HepG2 (cell line): Measurements from ENCODE around the gene RYK. TPM values are rescaled to one million over a fixed set of nuclear protein-coding genes. Genes with fewer than 3 reads are reported as not detected.

Source experiments
- ATAC-seq: fragments of 200-7000 bp; cut with Tn5 transposase; 3 replicates; pipeline ENCODE4 v1.9.1; 2020; ENCODE audit warnings: mild to moderate bottlenecking, moderate library complexity
- BruUV-seq: library from RNA; stranded (reverse); fragments of 400-500 nt; replicated peaks from 2 replicates; lab custom pipeline; 2021; lab: Mats Ljungman, UMichigan
- CTCF ChIA-PET: fragments of 300-600 bp; formaldehyde crosslinking; extraction: SDS; loops from one replicate; lab custom pipeline; 2021; ENCODE audit warnings: low total read pairs, inconsistent platforms, low intra/inter-chr PET ratio; lab: Yijun Ruan, JAX
- POLR2A ChIA-PET: fragments of 350-600 bp; sonication (Branson Sonifier 250); formaldehyde crosslinking; loops from one replicate; lab custom pipeline; 2020; ENCODE audit warnings: antibody characterized with exemption, inconsistent platforms; lab: Yijun Ruan, JAX
- DNase-seq: peaks from one replicate; pipeline ENCODE4 v3.0.0-alpha.2; 2015; ENCODE audit warnings: low spot score
- FAIRE-seq: peaks from 3 replicates; lab custom pipeline; 2011; peaks lifted over from hg19 to GRCh38; lab: Jason Lieb, UNC
- H2AFZ ChIP-seq: one replicate; pipeline ENCODE4 v1.6.1; 2011; ENCODE audit warnings: low read length, inconsistent platforms
- H3K27ac ChIP-seq: fragments of 300-600 bp; 3 replicates; pipeline ENCODE4 v1.8.0; 2011; ENCODE audit warnings: mixed run types, mild to moderate bottlenecking, mixed read lengths, low read length, inconsistent platforms; ENCODE audit not compliant: insufficient read depth; ENCODE audit errors: extremely low read length
- H3K27me3 ChIP-seq, 2 experiments: fragments of 200-600 bp in 1 of 2; 2 replicates in 1 of 2; 3 replicates in 1 of 2; pipeline versions ENCODE4 v1.6.0 to v1.8.0; 2011; ENCODE audit warnings: low read length in 2 of 2, mild to moderate bottlenecking in 2 of 2, moderate library complexity in 2 of 2, inconsistent platforms in 1 of 2; ENCODE audit not compliant: insufficient read depth in 2 of 2, control insufficient read depth in 1 of 2
- H3K36me3 ChIP-seq, 2 experiments: fragments of 200-600 bp in 1 of 2; replicated peaks in 1 of 2; 2 replicates in 1 of 2; 3 replicates in 1 of 2; pipeline versions ENCODE4 v1.5.1 to v1.8.0; 2011; ENCODE audit warnings: low read length in 2 of 2, inconsistent platforms in 1 of 2; ENCODE audit not compliant: insufficient read depth in 2 of 2, control insufficient read depth in 1 of 2
- H3K4me1 ChIP-seq: 2 replicates; pipeline ENCODE4 v1.5.1; 2012; ENCODE audit warnings: low read length, inconsistent platforms; ENCODE audit not compliant: insufficient read depth
- H3K4me2 ChIP-seq: 2 replicates; pipeline ENCODE4 v1.6.0; 2011; ENCODE audit warnings: low read depth, low read length, inconsistent platforms
- H3K4me3 ChIP-seq, 3 experiments: fragments of 200-600 bp in 1 of 3; sonication (generic), shearing (Covaris generic) in 1 of 3; replicated peaks in 1 of 3; 2 replicates each; pipeline ENCODE4 v1.5.1; 2011 to 2016; ENCODE audit warnings: low read length in 3 of 3, inconsistent platforms in 2 of 3, low read depth in 2 of 3, mild to moderate bottlenecking in 2 of 3, control low read depth in 1 of 3, mixed read lengths in 1 of 3; ENCODE audit not compliant: insufficient read depth in 1 of 3
- H3K79me2 ChIP-seq: one replicate; pipeline ENCODE4 v1.6.1; 2011; ENCODE audit warnings: low read length, inconsistent platforms; ENCODE audit not compliant: insufficient read depth
- H3K9ac ChIP-seq: 2 replicates; pipeline ENCODE4 v1.6.0; 2011; ENCODE audit warnings: mild to moderate bottlenecking, low read depth, low read length, inconsistent platforms; ENCODE audit not compliant: insufficient read depth
- H3K9me3 ChIP-seq: 2 replicates; pipeline ENCODE4 v1.5.1; 2012; ENCODE audit warnings: mild to moderate bottlenecking, low read length
- H4K20me1 ChIP-seq: 2 replicates; pipeline ENCODE4 v1.6.0; 2011; ENCODE audit warnings: inconsistent platforms, mild to moderate bottlenecking, low read length, moderate library complexity; ENCODE audit not compliant: insufficient read depth
- ATF1 ChIP-seq: IDR thresholded peaks from 2 replicates; pipeline ENCODE4 v1.6.1; 2016; ENCODE audit warnings: mild to moderate bottlenecking, control low read depth
- HNRNPUL1 ChIP-seq: fragments of 200-400 bp; formaldehyde crosslinking; IDR thresholded peaks from 2 replicates; pipeline ENCODE4 v1.6.1; 2017; ENCODE audit warnings: low read depth, mild to moderate bottlenecking, low read length, moderate library complexity
- MTF1 ChIP-seq: sonication (generic); formaldehyde crosslinking; IDR thresholded peaks from 2 replicates; pipeline ENCODE4 v1.5.0; 2020; ENCODE audit warnings: missing genetic modification reagents
- NFYC ChIP-seq: IDR thresholded peaks from 2 replicates; pipeline ENCODE4 v1.6.1; 2016; ENCODE audit warnings: missing genetic modification reagents, missing compliant biosample characterization
- SUZ12 ChIP-seq: fragments of 150-350 bp; IDR thresholded peaks from 2 replicates; pipeline ENCODE4 v1.6.1; 2014; ENCODE audit warnings: low read depth, low read length
- ZNF160 ChIP-seq: sonication (generic); formaldehyde crosslinking; IDR thresholded peaks from 2 replicates; pipeline ENCODE4 v1.8.0; 2022; ENCODE audit warnings: mild to moderate bottlenecking, inconsistent platforms, missing genetic modification reagents
- ZNF570 ChIP-seq: sonication (generic); formaldehyde crosslinking; IDR thresholded peaks from 2 replicates; pipeline ENCODE4 v1.4.0; 2020; ENCODE audit warnings: mild to moderate bottlenecking, missing genetic modification reagents, borderline replicate concordance
- WGBS: methylation state at CpG from one replicate; pipeline ENCODE4 v1.1.6; 2017; ENCODE audit warnings: low lambda C conversion rate; 5-methylcytosine and 5-hydroxymethylcytosine counted together
- in situ Hi-C: cut with HindIII; loops from 2 replicates; pipeline ENCODE4 v1.10.0; 2017; ENCODE audit warnings: low pct_unique_long_range_greater_than_20kb; ENCODE audit not compliant: extremely low pct_ligation_motif_present
- intact Hi-C: fragments of 100-400 bp; cut with micrococcal nuclease; formaldehyde crosslinking; loops from one replicate; pipeline ENCODE4 v1.10.0; 2022; ENCODE audit not compliant: unreplicated experiment
- polyA plus RNA-seq, 8 experiments: library from polyadenylated mRNA; depleted of rRNA in 3 of 8; stranded (reverse) in 7 of 8; unstranded in 1 of 8; fragments of >200 nt; fragmentation: Illumina TruSeq in 4 of 8; extraction: Trizol in 4 of 8; gene quantifications; 2 replicates each; pipeline versions ENCODE4 v1.2.1 to v1.2.3, GENCODE V29; 2011 to 2016; ENCODE audit warnings: low read depth in 4 of 8, missing spikeins in 1 of 8, mixed read lengths in 1 of 8; ENCODE audit not compliant: insufficient read depth in 1 of 8
- total RNA-seq, 5 experiments: library from RNA; depleted of rRNA; stranded (reverse); fragments of >200 nt; fragmentation: Illumina TruSeq; extraction: Trizol; gene quantifications; 2 replicates each; pipeline ENCODE4 v1.2.3, GENCODE V29; 2016; ENCODE audit warnings: low read depth in 1 of 5
- TF ChIP-seq, protein P1 (sequence below): sonication (generic); formaldehyde crosslinking; IDR thresholded peaks from 2 replicates; pipeline ENCODE4 v1.4.0; 2020; ENCODE audit warnings: missing genetic modification reagents
- TF ChIP-seq, protein P2 (sequence below): sonication (generic); formaldehyde crosslinking; IDR thresholded peaks from 2 replicates; pipeline ENCODE4 v1.5.1; 2020; ENCODE audit warnings: missing genetic modification reagents, mild to moderate bottlenecking, borderline replicate concordance
- TF ChIP-seq, protein P3 (sequence below): sonication (generic); formaldehyde crosslinking; IDR thresholded peaks from 2 replicates; pipeline ENCODE4 v1.4.0; 2020; ENCODE audit warnings: low read depth, mild to moderate bottlenecking, missing genetic modification reagents
- TF ChIP-seq, protein P4 (sequence below): sonication (generic); formaldehyde crosslinking; IDR thresholded peaks from 2 replicates; pipeline ENCODE4 v1.4.0; 2020; ENCODE audit warnings: missing genetic modification reagents, mild to moderate bottlenecking, borderline replicate concordance
- TF ChIP-seq, protein P5 (sequence below): fragments of 450-650 bp; IDR thresholded peaks from 2 replicates; pipeline ENCODE4 v1.6.1; 2017

The RYK gene
- total and polyA plus RNA-seq, 2 of the 13 experiments (the other 11 are each of a cell fraction or from before 2014, with no cell fraction given) = 35.0 to 66.2 TPM

DNA sequence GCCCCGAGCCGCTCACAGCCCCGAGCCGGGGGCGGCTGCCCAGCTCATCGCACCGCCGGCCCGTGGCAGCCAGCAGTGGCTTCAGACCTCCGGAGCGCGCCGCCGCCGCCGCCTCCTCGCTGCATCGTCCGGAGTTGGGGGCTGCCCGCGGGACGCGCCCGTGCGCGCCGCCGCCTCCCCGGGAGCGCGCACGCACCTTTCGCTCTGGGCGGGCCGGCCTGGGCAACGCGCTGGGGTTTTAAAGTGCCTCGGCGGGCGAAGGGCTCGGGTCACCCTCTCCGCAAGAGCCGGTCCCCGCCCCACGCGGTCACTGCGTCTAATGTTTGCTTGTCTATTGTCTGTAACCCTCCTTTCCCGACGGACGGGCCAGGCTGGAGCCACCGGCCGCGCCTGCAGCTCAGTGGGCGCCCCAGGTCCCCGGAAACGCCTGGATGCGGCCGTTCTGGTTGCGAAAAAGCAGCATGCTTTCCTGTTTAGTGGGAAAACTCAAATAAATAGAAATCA, at the start of gene RYK (continued):
- TF ChIP-seq, protein P1, sequence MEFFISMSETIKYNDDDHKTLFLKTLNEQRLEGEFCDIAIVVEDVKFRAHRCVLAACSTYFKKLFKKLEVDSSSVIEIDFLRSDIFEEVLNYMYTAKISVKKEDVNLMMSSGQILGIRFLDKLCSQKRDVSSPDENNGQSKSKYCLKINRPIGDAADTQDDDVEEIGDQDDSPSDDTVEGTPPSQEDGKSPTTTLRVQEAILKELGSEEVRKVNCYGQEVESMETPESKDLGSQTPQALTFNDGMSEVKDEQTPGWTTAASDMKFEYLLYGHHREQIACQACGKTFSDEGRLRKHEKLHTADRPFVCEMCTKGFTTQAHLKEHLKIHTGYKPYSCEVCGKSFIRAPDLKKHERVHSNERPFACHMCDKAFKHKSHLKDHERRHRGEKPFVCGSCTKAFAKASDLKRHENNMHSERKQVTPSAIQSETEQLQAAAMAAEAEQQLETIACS (CRISPR knock-in tag) = peak; percentile 95

DNA sequence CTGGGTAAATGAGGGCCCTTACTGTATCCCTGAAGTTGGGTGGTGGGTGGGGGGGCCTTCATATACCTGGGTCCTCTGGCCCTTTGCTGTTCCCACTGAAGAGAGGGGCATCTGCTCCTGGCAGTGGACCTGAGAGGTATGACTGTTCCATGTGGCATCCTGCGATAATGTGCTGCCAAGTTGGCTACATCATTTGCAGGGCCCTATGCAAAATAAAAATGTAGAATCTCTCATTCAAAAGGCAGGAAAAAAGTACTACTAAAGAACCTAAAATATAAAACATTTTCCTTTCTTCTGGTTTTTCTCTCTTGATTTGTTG, 49.2 kb upstream of the RYK start:
- DNase-seq (no peak), FAIRE-seq (no peak), ATAC-seq (peak; percentile 47)
- H3K9ac ChIP-seq = no peak overlapping the region
- ChIA-PET CTCF (interaction anchor here (0.6 to 1.7 kb wide), 3 partner anchors 87 to 103 kb away, joined by 3 to 4 read pairs (median 3); no protein-coding TSS in a partner anchor), POLR2A (no interaction called here)
- WGBS = 83% methylated on average over 1 of the region's 1 CpG
- H3K4me2 ChIP-seq = peak overlapping the region; percentile 66; the same call in 1 of the 2 replicates
- TF ChIP-seq, protein P2, sequence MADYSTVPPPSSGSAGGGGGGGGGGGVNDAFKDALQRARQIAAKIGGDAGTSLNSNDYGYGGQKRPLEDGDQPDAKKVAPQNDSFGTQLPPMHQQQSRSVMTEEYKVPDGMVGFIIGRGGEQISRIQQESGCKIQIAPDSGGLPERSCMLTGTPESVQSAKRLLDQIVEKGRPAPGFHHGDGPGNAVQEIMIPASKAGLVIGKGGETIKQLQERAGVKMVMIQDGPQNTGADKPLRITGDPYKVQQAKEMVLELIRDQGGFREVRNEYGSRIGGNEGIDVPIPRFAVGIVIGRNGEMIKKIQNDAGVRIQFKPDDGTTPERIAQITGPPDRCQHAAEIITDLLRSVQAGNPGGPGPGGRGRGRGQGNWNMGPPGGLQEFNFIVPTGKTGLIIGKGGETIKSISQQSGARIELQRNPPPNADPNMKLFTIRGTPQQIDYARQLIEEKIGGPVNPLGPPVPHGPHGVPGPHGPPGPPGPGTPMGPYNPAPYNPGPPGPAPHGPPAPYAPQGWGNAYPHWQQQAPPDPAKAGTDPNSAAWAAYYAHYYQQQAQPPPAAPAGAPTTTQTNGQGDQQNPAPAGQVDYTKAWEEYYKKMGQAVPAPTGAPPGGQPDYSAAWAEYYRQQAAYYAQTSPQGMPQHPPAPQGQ (CRISPR knock-in tag) = no peak
- TF ChIP-seq ZNF570 (CRISPR knock-in tag) = no peak
- TF ChIP-seq MTF1 (CRISPR knock-in tag) = no peak
- TF ChIP-seq, protein P3, sequence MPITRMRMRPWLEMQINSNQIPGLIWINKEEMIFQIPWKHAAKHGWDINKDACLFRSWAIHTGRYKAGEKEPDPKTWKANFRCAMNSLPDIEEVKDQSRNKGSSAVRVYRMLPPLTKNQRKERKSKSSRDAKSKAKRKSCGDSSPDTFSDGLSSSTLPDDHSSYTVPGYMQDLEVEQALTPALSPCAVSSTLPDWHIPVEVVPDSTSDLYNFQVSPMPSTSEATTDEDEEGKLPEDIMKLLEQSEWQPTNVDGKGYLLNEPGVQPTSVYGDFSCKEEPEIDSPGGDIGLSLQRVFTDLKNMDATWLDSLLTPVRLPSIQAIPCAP = no peak
- TF ChIP-seq HNRNPUL1 = no peak
- TF ChIP-seq ATF1 (CRISPR knock-in tag) = no peak
- no peak for TF ChIP-seq NFYC (CRISPR knock-in tag)
- TF ChIP-seq ZNF160 (CRISPR knock-in tag) = no peak
- TF ChIP-seq, protein P4, sequence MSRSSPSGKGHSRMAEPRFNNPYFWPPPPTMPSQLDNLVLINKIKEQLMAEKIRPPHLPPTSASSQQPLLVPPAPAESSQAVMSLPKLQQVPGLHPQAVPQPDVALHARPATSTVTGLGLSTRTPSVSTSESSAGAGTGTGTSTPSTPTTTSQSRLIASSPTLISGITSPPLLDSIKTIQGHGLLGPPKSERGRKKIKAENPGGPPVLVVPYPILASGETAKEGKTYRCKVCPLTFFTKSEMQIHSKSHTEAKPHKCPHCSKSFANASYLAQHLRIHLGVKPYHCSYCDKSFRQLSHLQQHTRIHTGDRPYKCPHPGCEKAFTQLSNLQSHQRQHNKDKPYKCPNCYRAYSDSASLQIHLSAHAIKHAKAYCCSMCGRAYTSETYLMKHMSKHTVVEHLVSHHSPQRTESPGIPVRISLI (CRISPR knock-in tag) = no peak
- TF ChIP-seq, protein P5, sequence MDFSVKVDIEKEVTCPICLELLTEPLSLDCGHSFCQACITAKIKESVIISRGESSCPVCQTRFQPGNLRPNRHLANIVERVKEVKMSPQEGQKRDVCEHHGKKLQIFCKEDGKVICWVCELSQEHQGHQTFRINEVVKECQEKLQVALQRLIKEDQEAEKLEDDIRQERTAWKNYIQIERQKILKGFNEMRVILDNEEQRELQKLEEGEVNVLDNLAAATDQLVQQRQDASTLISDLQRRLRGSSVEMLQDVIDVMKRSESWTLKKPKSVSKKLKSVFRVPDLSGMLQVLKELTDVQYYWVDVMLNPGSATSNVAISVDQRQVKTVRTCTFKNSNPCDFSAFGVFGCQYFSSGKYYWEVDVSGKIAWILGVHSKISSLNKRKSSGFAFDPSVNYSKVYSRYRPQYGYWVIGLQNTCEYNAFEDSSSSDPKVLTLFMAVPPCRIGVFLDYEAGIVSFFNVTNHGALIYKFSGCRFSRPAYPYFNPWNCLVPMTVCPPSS = no peak
- no peak for TF ChIP-seq SUZ12
- H3K9me3 ChIP-seq = peaks cover 3% of the 10 kb centered on the region; the same call in 1 of the 2 replicates
- no peak overlapping the region for H3K27ac ChIP-seq
- in situ Hi-C loops (loop anchor here (5.0 kb wide), 1 partner anchor 88 kb away; no protein-coding TSS in a partner anchor), intact Hi-C loops (loop anchor here (2.0 to 5.0 kb wide), 3 partner anchors 48 to 103 kb away; partner anchors contain the start of gene RYK)
- no peaks in the 10 kb centered on the region for H3K79me2 ChIP-seq
- H3K4me1 ChIP-seq = peaks cover 10% of the 10 kb centered on the region; the same call in 1 of the 2 replicates
- H3K36me3 ChIP-seq = no peaks in the 10 kb centered on the region
- no TSS peak for BruUV-seq
- no peak overlapping the region for H2AFZ ChIP-seq
- no peaks in the 10 kb centered on the region for H4K20me1 ChIP-seq
- H3K4me3 ChIP-seq = no peak overlapping the region
- no peaks in the 10 kb centered on the region for H3K27me3 ChIP-seq
